ENCODE data around the gene PSTPIP2. TPM values are rescaled to one million over a fixed set of nuclear protein-coding genes. Genes with fewer than 3 reads are reported as not detected.
A peak's percentile ranks its signal among the peaks of the same experiment; 100 is the strongest.

PSTPIP2 gene
- total RNA-seq, 6 experiments from 2014 or later, result 4.0 to 15.2 (median 8.6) TPM

DNA sequence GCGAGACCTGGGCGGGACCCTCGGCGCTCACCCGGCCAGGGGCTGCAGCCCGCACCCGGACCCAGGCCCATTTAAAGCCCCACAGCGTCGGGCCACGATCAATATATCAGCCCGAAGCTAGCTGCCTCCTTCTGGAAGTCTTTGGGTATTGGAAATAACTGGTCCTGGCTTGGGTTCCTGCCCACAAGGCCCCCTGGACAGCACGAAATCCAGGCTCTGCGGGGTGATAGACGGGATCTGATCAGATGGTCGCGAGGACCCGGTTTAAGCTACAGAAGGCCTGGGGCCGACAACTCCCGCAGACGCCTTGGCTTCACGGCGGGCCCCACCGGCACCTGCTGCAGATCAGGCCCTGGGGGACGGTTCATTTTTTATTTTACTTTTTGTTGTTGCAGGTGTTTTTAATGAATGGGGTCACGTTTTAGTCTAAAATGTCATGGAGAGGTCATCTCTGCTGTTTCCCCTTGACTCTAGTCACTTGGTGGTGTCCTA, 362 bp upstream of the PSTPIP2 start:
- WGBS (ENCODE audit: insufficient coverage, low coverage, low lambda C conversion rate, missing lambda C conversion rate), result 40% methylated on average over 16 of the region's 25 CpGs
- intact Hi-C loops (cut with DNase I), result no loop called here
- no peaks in the 10 kb centered on the region for H3K36me3 ChIP-seq
- DNase-seq, result no peak
- H3K4me1 ChIP-seq, result peaks cover 0 to 28% (median 6%) of the 10 kb centered on the region in 4 donors
- no peaks in the 10 kb centered on the region for H3K9me3 ChIP-seq
- H3K27ac ChIP-seq, result peak overlapping the region; percentile 51 to 82 (median 59)
- TF ChIP-seq, protein P1, sequence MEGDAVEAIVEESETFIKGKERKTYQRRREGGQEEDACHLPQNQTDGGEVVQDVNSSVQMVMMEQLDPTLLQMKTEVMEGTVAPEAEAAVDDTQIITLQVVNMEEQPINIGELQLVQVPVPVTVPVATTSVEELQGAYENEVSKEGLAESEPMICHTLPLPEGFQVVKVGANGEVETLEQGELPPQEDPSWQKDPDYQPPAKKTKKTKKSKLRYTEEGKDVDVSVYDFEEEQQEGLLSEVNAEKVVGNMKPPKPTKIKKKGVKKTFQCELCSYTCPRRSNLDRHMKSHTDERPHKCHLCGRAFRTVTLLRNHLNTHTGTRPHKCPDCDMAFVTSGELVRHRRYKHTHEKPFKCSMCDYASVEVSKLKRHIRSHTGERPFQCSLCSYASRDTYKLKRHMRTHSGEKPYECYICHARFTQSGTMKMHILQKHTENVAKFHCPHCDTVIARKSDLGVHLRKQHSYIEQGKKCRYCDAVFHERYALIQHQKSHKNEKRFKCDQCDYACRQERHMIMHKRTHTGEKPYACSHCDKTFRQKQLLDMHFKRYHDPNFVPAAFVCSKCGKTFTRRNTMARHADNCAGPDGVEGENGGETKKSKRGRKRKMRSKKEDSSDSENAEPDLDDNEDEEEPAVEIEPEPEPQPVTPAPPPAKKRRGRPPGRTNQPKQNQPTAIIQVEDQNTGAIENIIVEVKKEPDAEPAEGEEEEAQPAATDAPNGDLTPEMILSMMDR (IDR thresholded peaks at IDR 0.05), result no peak
- TF ChIP-seq POLR2A (IDR thresholded peaks at IDR 0.05), result no peak
- ATAC-seq, result no peak
- peak overlapping the region; percentile 74 to 91 (median 83) for H3K4me3 ChIP-seq
- no peaks in the 10 kb centered on the region for H3K27me3 ChIP-seq

DNA sequence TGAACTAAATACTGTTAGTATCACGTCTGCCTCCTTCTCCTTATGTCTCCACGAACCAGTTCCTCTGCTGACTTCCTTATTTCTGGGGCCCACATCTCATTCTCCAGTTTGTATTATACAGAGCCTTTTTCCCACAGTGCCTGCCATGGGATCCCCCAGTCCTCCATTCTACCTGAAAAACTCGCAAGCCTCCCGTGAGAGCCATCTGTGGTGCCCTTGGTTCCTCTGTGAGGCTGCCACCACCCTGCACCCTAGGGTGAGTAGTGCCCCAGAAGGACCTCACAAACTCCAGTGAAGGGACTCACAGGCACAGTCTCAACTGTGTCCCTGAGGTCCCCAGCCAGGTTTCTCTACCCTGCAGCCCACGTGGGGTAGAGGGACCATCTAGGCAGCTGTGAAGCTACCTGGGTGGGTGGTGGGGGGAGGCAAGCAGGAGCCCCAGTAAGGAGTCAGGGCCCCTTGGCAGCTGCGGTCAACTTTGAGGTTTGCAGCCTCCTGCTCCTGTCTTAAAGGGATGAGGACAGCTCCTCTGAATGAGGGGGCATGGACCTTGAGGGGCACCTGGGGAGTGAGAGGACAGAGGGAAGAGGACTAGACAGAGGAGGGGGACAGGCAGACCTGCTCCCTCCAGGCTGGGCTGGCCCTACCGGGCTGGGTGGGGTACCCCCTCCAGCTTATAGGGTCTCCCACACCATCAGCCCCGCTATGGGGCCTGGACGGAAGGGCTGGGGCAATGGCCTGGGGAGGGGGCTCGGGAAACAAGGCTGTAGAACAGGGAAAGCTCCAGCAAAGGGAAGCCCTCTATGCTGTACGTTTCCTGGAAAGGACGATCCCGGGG, 1.0 kb downstream of the PSTPIP2 start:
- ATAC-seq (peak in 3 of 4 donors; percentile 2 to 4 (median 3)), DNase-seq (peak in 1 of 3 donors; percentile 49)
- 32% methylated on average over 11 of the region's 13 CpGs for WGBS (ENCODE audit: insufficient coverage, low coverage, low lambda C conversion rate, missing lambda C conversion rate)
- peak overlapping the region; percentile 74 to 91 (median 83) for H3K4me3 ChIP-seq
- H3K36me3 ChIP-seq, result no peaks in the 10 kb centered on the region
- peaks cover 0 to 28% (median 6%) of the 10 kb centered on the region in 4 donors for H3K4me1 ChIP-seq
- no peaks in the 10 kb centered on the region for H3K9me3 ChIP-seq
- peak overlapping the region; percentile 51 to 82 (median 59) for H3K27ac ChIP-seq
- intact Hi-C loops (cut with DNase I), result no loop called here
- TF ChIP-seq POLR2A (IDR thresholded peaks at IDR 0.05), result no peak
- TF ChIP-seq, protein P1 (IDR thresholded peaks at IDR 0.05), result no peak
- H3K27me3 ChIP-seq, result no peaks in the 10 kb centered on the region

GRCh38 chr18:46070232-46070631, 1.8 kb downstream of the PSTPIP2 start:
- ATAC-seq, result no peak

DNA sequence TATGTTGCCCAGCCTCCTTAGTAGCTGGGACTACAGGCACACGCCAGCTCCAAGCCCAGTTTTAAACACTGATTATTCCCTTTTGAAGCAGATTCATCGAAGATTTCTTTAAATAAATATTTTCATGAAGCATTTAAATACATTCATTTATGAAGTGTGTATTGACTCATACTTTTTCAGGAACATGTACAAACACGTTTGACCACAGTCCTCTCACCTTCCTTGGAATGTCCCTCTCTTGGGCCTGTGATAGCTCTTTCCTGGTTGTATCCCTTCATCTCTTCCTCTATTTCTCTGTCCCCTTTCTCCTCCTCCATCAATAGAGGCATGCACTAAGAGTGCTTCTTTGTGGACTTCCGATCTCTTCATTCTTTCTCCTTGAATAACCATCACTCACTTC, 2.5 kb downstream of the PSTPIP2 start:
- no peaks in the 10 kb centered on the region for H3K9me3 ChIP-seq
- H3K36me3 ChIP-seq, result no peaks in the 10 kb centered on the region
- ATAC-seq (no peak), DNase-seq (no peak)
- no peak overlapping the region for H3K4me3 ChIP-seq
- intact Hi-C loops (cut with DNase I), result no loop called here
- H3K27me3 ChIP-seq, result no peaks in the 10 kb centered on the region
- TF ChIP-seq, protein P1 (IDR thresholded peaks at IDR 0.05), result no peak
- TF ChIP-seq POLR2A (IDR thresholded peaks at IDR 0.05), result no peak
- peaks cover 0 to 28% (median 6%) of the 10 kb centered on the region in 4 donors for H3K4me1 ChIP-seq
- WGBS (ENCODE audit: insufficient coverage, low coverage, low lambda C conversion rate, missing lambda C conversion rate), result 80% methylated on average over 4 of the region's 4 CpGs
- peak overlapping the region in 2 of 3 donors; percentile 56 to 70 for H3K27ac ChIP-seq

More at GRCh38 chr18:46070232-46070631, 1.8 kb downstream of the PSTPIP2 start:
- no peak for DNase-seq
- H3K4me1 ChIP-seq, result peaks cover 0 to 28% (median 6%) of the 10 kb centered on the region in 4 donors
- 58% methylated on average over 5 of the region's 6 CpGs for WGBS (ENCODE audit: insufficient coverage, low coverage, low lambda C conversion rate, missing lambda C conversion rate)
- H3K9me3 ChIP-seq, result no peaks in the 10 kb centered on the region
- TF ChIP-seq POLR2A (IDR thresholded peaks at IDR 0.05), result no peak
- TF ChIP-seq, protein P1 (IDR thresholded peaks at IDR 0.05), result no peak
- intact Hi-C loops (cut with DNase I), result no loop called here
- H3K27me3 ChIP-seq, result no peaks in the 10 kb centered on the region
- no peak overlapping the region for H3K4me3 ChIP-seq
- H3K36me3 ChIP-seq, result no peaks in the 10 kb centered on the region
- no peak overlapping the region for H3K27ac ChIP-seq

All from right lobe of liver (tissue), 6 donors.